ENCODE measurements around the gene KCNH5.

DNA sequence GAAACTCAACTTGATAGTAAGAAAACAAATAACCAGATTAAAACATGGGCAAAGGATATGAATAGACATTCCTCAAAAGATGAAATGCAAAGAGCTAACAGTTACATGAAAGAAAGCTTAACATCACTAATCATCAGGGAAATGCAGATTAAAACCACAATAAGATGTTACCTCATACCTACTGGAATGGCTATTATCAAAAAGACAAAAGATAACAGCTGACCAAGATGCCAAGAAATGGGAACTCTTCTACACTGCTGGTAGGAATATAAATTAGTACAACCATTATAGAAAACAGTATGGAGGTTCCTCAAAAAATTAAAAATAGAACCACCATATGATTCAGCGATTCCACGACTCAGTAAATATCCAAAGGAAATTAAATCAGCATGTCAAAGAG, 18.8 kb downstream of the KCNH5 start:
- TF ChIP-seq, protein P1, sequence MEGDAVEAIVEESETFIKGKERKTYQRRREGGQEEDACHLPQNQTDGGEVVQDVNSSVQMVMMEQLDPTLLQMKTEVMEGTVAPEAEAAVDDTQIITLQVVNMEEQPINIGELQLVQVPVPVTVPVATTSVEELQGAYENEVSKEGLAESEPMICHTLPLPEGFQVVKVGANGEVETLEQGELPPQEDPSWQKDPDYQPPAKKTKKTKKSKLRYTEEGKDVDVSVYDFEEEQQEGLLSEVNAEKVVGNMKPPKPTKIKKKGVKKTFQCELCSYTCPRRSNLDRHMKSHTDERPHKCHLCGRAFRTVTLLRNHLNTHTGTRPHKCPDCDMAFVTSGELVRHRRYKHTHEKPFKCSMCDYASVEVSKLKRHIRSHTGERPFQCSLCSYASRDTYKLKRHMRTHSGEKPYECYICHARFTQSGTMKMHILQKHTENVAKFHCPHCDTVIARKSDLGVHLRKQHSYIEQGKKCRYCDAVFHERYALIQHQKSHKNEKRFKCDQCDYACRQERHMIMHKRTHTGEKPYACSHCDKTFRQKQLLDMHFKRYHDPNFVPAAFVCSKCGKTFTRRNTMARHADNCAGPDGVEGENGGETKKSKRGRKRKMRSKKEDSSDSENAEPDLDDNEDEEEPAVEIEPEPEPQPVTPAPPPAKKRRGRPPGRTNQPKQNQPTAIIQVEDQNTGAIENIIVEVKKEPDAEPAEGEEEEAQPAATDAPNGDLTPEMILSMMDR (IDR thresholded peaks at IDR 0.05): no peak
- TF ChIP-seq POLR2AphosphoS5 (IDR thresholded peaks at IDR 0.05; ENCODE audit: low read depth, low read length) (no peak), FOXM1 (IDR thresholded peaks at IDR 0.05; ENCODE audit: low read depth) (no peak), YY1 (IDR thresholded peaks at IDR 0.05; ENCODE audit: low read depth) (no peak), MXI1 (IDR thresholded peaks at IDR 0.05; ENCODE audit: low read depth, low read length) (no peak), SIN3A (IDR thresholded peaks at IDR 0.05; ENCODE audit: borderline replicate concordance, low read depth, low read length) (no peak), SMC3 (IDR thresholded peaks at IDR 0.05; ENCODE audit: low read depth, low read length) (no peak)
- TF ChIP-seq, protein P2, sequence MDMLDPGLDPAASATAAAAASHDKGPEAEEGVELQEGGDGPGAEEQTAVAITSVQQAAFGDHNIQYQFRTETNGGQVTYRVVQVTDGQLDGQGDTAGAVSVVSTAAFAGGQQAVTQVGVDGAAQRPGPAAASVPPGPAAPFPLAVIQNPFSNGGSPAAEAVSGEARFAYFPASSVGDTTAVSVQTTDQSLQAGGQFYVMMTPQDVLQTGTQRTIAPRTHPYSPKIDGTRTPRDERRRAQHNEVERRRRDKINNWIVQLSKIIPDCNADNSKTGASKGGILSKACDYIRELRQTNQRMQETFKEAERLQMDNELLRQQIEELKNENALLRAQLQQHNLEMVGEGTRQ (IDR thresholded peaks at IDR 0.05; ENCODE audit: borderline replicate concordance, low read depth, low read length): no peak

Measured in SK-N-SH (cell line).